SK-N-SH (cell line): ENCODE measurements around the gene GPR42. TPM values are rescaled to one million over a fixed set of nuclear protein-coding genes. Genes with fewer than 3 reads are reported as not detected.

ENCODE experiments used
- CTCF ChIA-PET: fragments of 300-600, 350-600 bp; formaldehyde crosslinking; extraction: SDS; loops from one replicate; lab custom pipeline; 2021; lab: Yijun Ruan, JAX
- POLR2A ChIA-PET: fragments of 350-600 bp; sonication (Branson Sonifier 250); formaldehyde crosslinking; extraction: SDS; loops from one replicate; lab custom pipeline; 2020; ENCODE audit warnings: antibody characterized with exemption, inconsistent platforms; lab: Yijun Ruan, JAX
- DNase-seq: peaks from one replicate; pipeline ENCODE4 v3.0.0; 2012
- H2AFZ ChIP-seq: fragments of 200-600 bp; sonication (generic); 2 replicates; pipeline ENCODE4 v1.8.1; 2016; ENCODE audit warnings: antibody characterized with exemption, mild to moderate bottlenecking, low read depth
- H3F3A ChIP-seq: fragments of 200-600 bp; sonication (generic); replicated peaks from 2 replicates; pipeline ENCODE3; 2016; ENCODE audit warnings: antibody characterized with exemption, mild to moderate bottlenecking; ENCODE audit not compliant: insufficient read depth
- H3K27ac ChIP-seq, 2 experiments: fragments of 200-500 bp in 1 of 2; fragments of 200-600 bp in 1 of 2; sonication (Bioruptor generic) in 1 of 2; sonication (generic), shearing (Covaris generic) in 1 of 2; 2 replicates each; pipeline versions ENCODE4 v1.5.1 to v1.6.1; 2014 to 2016; ENCODE audit warnings: low read depth in 2 of 2, inconsistent platforms in 1 of 2, low read length in 1 of 2, mild to moderate bottlenecking in 1 of 2, mixed read lengths in 1 of 2
- H3K27me3 ChIP-seq: fragments of 200-600 bp; sonication (generic), shearing (Covaris generic); 2 replicates; pipeline ENCODE4 v1.6.1; 2016; ENCODE audit warnings: mixed run types; ENCODE audit not compliant: insufficient read depth
- H3K36me3 ChIP-seq, 2 experiments: fragments of 200-500 bp in 1 of 2; fragments of 200-600 bp in 1 of 2; sonication (Bioruptor generic) in 1 of 2; sonication (generic) in 1 of 2; replicated peaks in 1 of 2; 2 replicates each; pipeline versions ENCODE3 to v1.5.1; 2014 to 2016; ENCODE audit warnings: low read length in 1 of 2, mild to moderate bottlenecking in 1 of 2; ENCODE audit not compliant: insufficient read depth in 2 of 2, control insufficient read depth in 1 of 2
- H3K4me1 ChIP-seq, 2 experiments: fragments of 200-500 bp in 1 of 2; fragments of 200-600 bp in 1 of 2; sonication (Bioruptor generic) in 1 of 2; sonication (generic), shearing (Covaris generic) in 1 of 2; 2 replicates each; pipeline versions ENCODE4 v1.5.1 to v1.6.1; 2014 to 2016; ENCODE audit warnings: low read depth in 1 of 2, low read length in 1 of 2, mixed run types in 1 of 2; ENCODE audit not compliant: insufficient read depth in 2 of 2, control insufficient read depth in 1 of 2
- H3K4me2 ChIP-seq: fragments of 200-600 bp; sonication (generic), shearing (Covaris generic); 2 replicates; pipeline ENCODE4 v1.6.1; 2017; ENCODE audit warnings: mixed run types
- H3K4me3 ChIP-seq, 2 experiments: fragments of 200-500 bp in 1 of 2; fragments of 200-600 bp in 1 of 2; sonication (Bioruptor generic) in 1 of 2; sonication (generic), shearing (Covaris generic) in 1 of 2; 2 replicates each; pipeline versions ENCODE4 v1.5.1 to v1.8.1; 2014 to 2016; ENCODE audit warnings: low read depth in 2 of 2, inconsistent platforms in 1 of 2, low read length in 1 of 2, mild to moderate bottlenecking in 1 of 2, mixed read lengths in 1 of 2, moderate library complexity in 1 of 2
- H3K79me2 ChIP-seq: fragments of 200-600 bp; sonication (generic); 2 replicates; pipeline ENCODE4 v1.8.1; 2017; ENCODE audit warnings: mild to moderate bottlenecking; ENCODE audit not compliant: insufficient read depth
- H3K9ac ChIP-seq: fragments of 200-600 bp; sonication (generic); 2 replicates; pipeline ENCODE4 v1.6.1; 2017; ENCODE audit warnings: mixed run types
- H3K9me2 ChIP-seq: fragments of 200-600 bp; sonication (generic); 2 replicates; pipeline ENCODE4 v1.6.1; 2017; ENCODE audit warnings: mixed run types
- H3K9me3 ChIP-seq: fragments of 200-600 bp; sonication (generic); 2 replicates; pipeline ENCODE4 v1.6.1; 2017; ENCODE audit warnings: mixed run types, mild to moderate bottlenecking, moderate library complexity
- H4K20me1 ChIP-seq: fragments of 200-600 bp; sonication (generic); 2 replicates; pipeline ENCODE4 v1.6.1; 2017; ENCODE audit warnings: mild to moderate bottlenecking, mixed run types; ENCODE audit not compliant: insufficient read depth
- CTCF ChIP-seq: fragments of 200-600 bp; sonication (generic); IDR thresholded peaks from 2 replicates; pipeline ENCODE4 v1.6.1; 2017; ENCODE audit warnings: antibody characterized with exemption, mild to moderate bottlenecking, moderate library complexity
- ELF1 ChIP-seq: IDR thresholded peaks from 2 replicates; pipeline ENCODE4 v1.4.0; 2012
- EZH2phosphoT487 ChIP-seq: fragments of 200-600 bp; sonication (generic); IDR thresholded peaks from 2 replicates; pipeline ENCODE4 v1.6.1; 2017; ENCODE audit warnings: low read depth, mixed run types, mild to moderate bottlenecking, antibody characterized with exemption, moderate library complexity, borderline replicate concordance
- FOXJ3 ChIP-seq: sonication (generic); formaldehyde crosslinking; IDR thresholded peaks from 2 replicates; pipeline ENCODE4 v1.5.1; 2020; ENCODE audit warnings: mild to moderate bottlenecking, missing genetic modification reagents
- FOXM1 ChIP-seq: IDR thresholded peaks from 2 replicates; pipeline ENCODE4 v1.4.0; 2012; ENCODE audit warnings: low read depth, mild to moderate bottlenecking
- MXI1 ChIP-seq: IDR thresholded peaks from 2 replicates; pipeline ENCODE4 v1.6.1; 2012; ENCODE audit warnings: mild to moderate bottlenecking, low read depth, low read length, improper control_type of control experiment
- NFIC ChIP-seq: IDR thresholded peaks from 2 replicates; pipeline ENCODE4 v1.4.0; 2012; ENCODE audit warnings: borderline replicate concordance
- POLR2AphosphoS5 ChIP-seq: IDR thresholded peaks from 2 replicates; pipeline ENCODE4 v1.6.1; 2012; ENCODE audit warnings: low read depth, low read length
- TAF1 ChIP-seq: IDR thresholded peaks from 2 replicates; pipeline ENCODE4 v1.6.1; 2012; ENCODE audit warnings: low read depth, mild to moderate bottlenecking, low read length, moderate library complexity, borderline replicate concordance
- YY1 ChIP-seq: IDR thresholded peaks from 2 replicates; pipeline ENCODE4 v1.4.0; 2012; ENCODE audit warnings: low read depth, mild to moderate bottlenecking
- WGBS: methylation state at CpG from one replicate; pipeline ENCODE4 v1.1.6; 2017; ENCODE audit warnings: low lambda C conversion rate; 5-methylcytosine and 5-hydroxymethylcytosine counted together
- polyA plus RNA-seq, 3 experiments: library from polyadenylated mRNA; depleted of rRNA; stranded (reverse); fragments of >200 nt; gene quantifications; 2 replicates each; pipeline ENCODE4 v1.2.3, GENCODE V29; 2012

GPR42 gene
- polyA plus RNA-seq, 1 of the 3 experiments (the other 2 are of a cell fraction), result not detected

DNA sequence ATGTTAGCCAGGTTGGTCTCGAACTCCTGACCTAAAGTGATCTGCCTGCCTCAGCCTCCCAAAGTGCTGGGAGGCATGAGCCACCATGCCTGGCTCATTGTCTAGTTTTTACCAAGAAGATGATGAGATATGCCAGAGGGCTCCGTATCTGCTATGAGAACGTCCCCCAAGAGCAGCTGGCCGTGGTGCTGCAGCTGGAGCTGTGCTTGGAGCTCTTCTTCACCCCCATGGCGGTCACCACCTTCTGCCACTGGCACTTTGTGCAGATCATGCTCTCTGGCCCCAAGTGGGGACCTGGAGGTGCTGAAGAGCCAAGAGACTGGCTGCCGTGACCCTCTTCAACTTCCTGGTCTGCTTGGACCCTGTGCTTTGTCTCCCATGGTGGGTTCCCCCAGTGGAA is 36.8 kb downstream of the GPR42 start:
- H3K9me3 ChIP-seq, result no peaks in the 10 kb centered on the region
- H3K9me2 ChIP-seq, result no peaks in the 10 kb centered on the region
- ChIA-PET POLR2A (no interaction called here), CTCF (interaction anchor here (1.2 kb wide), 1 partner anchor 54 kb away, joined by 3 read pairs; no protein-coding TSS in a partner anchor)
- H3F3A ChIP-seq, result no peaks in the 10 kb centered on the region
- no peaks in the 10 kb centered on the region for H3K36me3 ChIP-seq
- H3K4me1 ChIP-seq, result no peaks in the 10 kb centered on the region
- H3K79me2 ChIP-seq, result no peaks in the 10 kb centered on the region
- H3K27ac ChIP-seq, result no peak overlapping the region
- H4K20me1 ChIP-seq, result no peaks in the 10 kb centered on the region
- H2AFZ ChIP-seq, result no peak overlapping the region
- H3K4me2 ChIP-seq, result no peak overlapping the region
- peaks cover 39% of the 10 kb centered on the region for H3K27me3 ChIP-seq
- no peak for TF ChIP-seq FOXM1
- TF ChIP-seq TAF1, result no peak
- TF ChIP-seq MXI1, result no peak
- no peak for TF ChIP-seq NFIC
- TF ChIP-seq POLR2AphosphoS5, result no peak
- no peak for TF ChIP-seq EZH2phosphoT487
- no peak for TF ChIP-seq CTCF
- no peak for TF ChIP-seq ELF1
- no peak for TF ChIP-seq FOXJ3 (CRISPR knock-in tag)
- TF ChIP-seq, all 33 proteins: peak for 0
- WGBS, result 12% methylated on average over 6 of the region's 6 CpGs
- no peak overlapping the region for H3K9ac ChIP-seq
- H3K4me3 ChIP-seq, result no peak overlapping the region
- DNase-seq, result no peak

GRCh38 chr19:35408284-35409171 is 37.7 kb downstream of the GPR42 start:
- H3K9ac ChIP-seq, result no peak overlapping the region
- H3K27ac ChIP-seq, result no peak overlapping the region
- 4% methylated on average over 12 of the region's 13 CpGs for WGBS
- H3K79me2 ChIP-seq, result no peaks in the 10 kb centered on the region
- H4K20me1 ChIP-seq, result no peaks in the 10 kb centered on the region
- no peak for DNase-seq
- H3K27me3 ChIP-seq, result peaks cover 44% of the 10 kb centered on the region
- no peaks in the 10 kb centered on the region for H3K36me3 ChIP-seq
- TF ChIP-seq YY1, result no peak
- TF ChIP-seq, all 33 proteins: peak for 0
- H3K4me2 ChIP-seq, result no peak overlapping the region
- H2AFZ ChIP-seq, result no peak overlapping the region
- no peak overlapping the region for H3K4me3 ChIP-seq
- no peaks in the 10 kb centered on the region for H3F3A ChIP-seq
- ChIA-PET POLR2A (no interaction called here), CTCF (interaction anchor here (0.8 kb wide), 1 partner anchor 9 kb away, joined by 3 read pairs; no protein-coding TSS in a partner anchor)
- no peaks in the 10 kb centered on the region for H3K4me1 ChIP-seq
- no peaks in the 10 kb centered on the region for H3K9me3 ChIP-seq
- H3K9me2 ChIP-seq, result no peaks in the 10 kb centered on the region
